HG02943 (cell line): ENCODE results near the gene KRT83.

Source experiments
- ATAC-seq: cut with Tn5 transposase; IDR thresholded peaks from one replicate; pipeline ENCODE4 v1.9.1; 2021; ENCODE audit warnings: mild to moderate bottlenecking, low read depth, moderate library complexity; ENCODE audit not compliant: unreplicated experiment

The KRT83 gene

GRCh38 chr12:52320784-52321400, at the start of gene KRT83:
KRT83 (minus strand) TSS chr12:52321398; CDS start chr12:52321335, 63 bp downstream.
- no peak for ATAC-seq

- no peak for ATAC-seq
Observed at GRCh38 chr12:52369809-52370208, 48.6 kb upstream of the KRT83 start.

- ATAC-seq: no peak
Observed at GRCh38 chr12:52369211-52369610, 48.0 kb upstream of the KRT83 start.

- no peak for ATAC-seq
Observed at GRCh38 chr12:52368508-52368907, 47.3 kb upstream of the KRT83 start.

GRCh38 chr12:52367876-52368275, 46.7 kb upstream of the KRT83 start:
- ATAC-seq: no peak

GRCh38 chr12:52366738-52367485, 45.7 kb upstream of the KRT83 start, which contains the start of gene KRT85:
KRT85 (minus strand) TSS chr12:52367481; CDS start chr12:52367405, 76 bp downstream.
- no peak for ATAC-seq

- ATAC-seq: no peak
Observed at GRCh38 chr12:52364901-52365489, 43.8 kb upstream of the KRT83 start.

- ATAC-seq: no peak
Observed at GRCh38 chr12:52364061-52364460, 42.9 kb upstream of the KRT83 start.

GRCh38 chr12:52363111-52363679, 42.0 kb upstream of the KRT83 start:
- ATAC-seq: no peak

- ATAC-seq: no peak
Observed at GRCh38 chr12:52362118-52362726, 41.0 kb upstream of the KRT83 start.

GRCh38 chr12:52361553-52361952, 40.4 kb upstream of the KRT83 start:
- no peak for ATAC-seq

- ATAC-seq: no peak
Observed at GRCh38 chr12:52360663-52361271, 39.6 kb upstream of the KRT83 start.

GRCh38 chr12:52360106-52360662, 39.0 kb upstream of the KRT83 start:
- no peak for ATAC-seq

- ATAC-seq: no peak
Observed at GRCh38 chr12:52359621-52360061, 38.4 kb upstream of the KRT83 start.

- ATAC-seq: peak; percentile 87
Observed at GRCh38 chr12:52358575-52359350, 37.6 kb upstream of the KRT83 start.

GRCh38 chr12:52356762-52357580, 35.8 kb upstream of the KRT83 start:
- no peak for ATAC-seq

GRCh38 chr12:52356031-52356761, 35.0 kb upstream of the KRT83 start:
- no peak for ATAC-seq

- no peak for ATAC-seq
Observed at GRCh38 chr12:52355176-52355575, 34.0 kb upstream of the KRT83 start.
